Posterior vena cava (tissue), 2 donors: ENCODE data around the gene RIMBP2. TPM values are rescaled to one million over a fixed set of nuclear protein-coding genes. Genes with fewer than 3 reads are reported as not detected.

Source experiments
- DNase-seq: peaks from one replicate; pipeline ENCODE4 v3.0.0-alpha.2; 2020; ENCODE audit warnings: low spot score
- intact Hi-C, 2 donors: fragments of 100-400 bp; cut with DNase I; formaldehyde crosslinking; loops; one replicate each; pipeline versions ENCODE4 v1.14.1 to v1.14.2; 2022 to 2023
- total RNA-seq, 2 donors: library from RNA; stranded (reverse); fragmentation: NEBNext Ultra II Directional; extraction: Animal tissue kit (Norgen Biotek cat#: 25700); gene quantifications; one replicate each; pipeline ENCODE4 v1.2.1, GENCODE V29; 2021
- donor health status: DM: yes; HTN: yes; CAD: no.
- donor health status: DM: yes; HTN: yes; CAD: no.

RIMBP2 gene
- total RNA-seq, 2 donors from 2014 or later, result 1.3 to 1.7 TPM

DNA sequence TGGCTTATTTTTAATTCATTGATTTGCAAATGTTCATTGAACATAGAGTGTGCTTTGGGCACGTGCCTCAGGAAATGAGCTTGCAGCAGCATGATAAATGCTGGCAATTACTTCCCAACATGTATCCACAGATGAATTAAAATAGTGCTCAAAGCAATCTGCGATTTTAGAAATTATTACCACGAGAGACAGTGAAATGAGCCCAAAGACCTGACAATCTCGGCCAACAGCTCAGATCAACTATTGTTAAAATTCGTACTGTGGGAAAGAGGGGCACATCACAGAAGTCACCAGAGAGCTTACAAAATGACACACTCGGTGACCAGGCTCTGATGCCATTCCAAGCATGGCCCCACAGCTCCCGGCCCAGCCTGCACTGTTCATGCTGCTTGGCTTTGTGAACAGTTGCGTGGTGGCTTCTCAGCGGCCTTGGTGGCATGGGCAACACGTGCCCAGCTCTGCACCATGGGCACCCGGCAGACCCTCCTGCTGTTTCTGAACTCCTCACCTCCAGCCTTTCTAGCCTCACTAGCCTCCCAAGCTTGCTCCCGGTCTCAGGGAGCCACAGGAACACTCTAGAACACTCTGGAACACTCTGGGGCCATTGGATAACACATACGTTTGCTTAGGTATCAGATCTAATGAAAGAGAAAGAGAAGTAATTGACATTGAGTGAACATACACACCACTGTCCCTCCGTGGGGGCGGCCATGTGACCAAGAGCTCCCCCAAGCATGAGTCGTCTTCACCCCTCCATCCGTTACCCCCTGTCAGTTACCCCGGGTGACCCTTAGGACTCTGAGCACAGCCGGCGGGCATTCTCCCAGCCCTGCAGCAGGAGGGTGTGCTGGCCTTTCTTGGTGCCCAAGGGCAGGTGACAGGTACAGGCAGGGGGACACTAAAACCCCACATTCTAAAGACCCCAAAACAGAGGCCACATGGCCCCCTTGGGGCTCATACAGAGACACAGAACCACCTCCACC, 28.0 kb downstream of the RIMBP2 start:
- DNase-seq, result no peak
- intact Hi-C loops, result no loop called here

DNA sequence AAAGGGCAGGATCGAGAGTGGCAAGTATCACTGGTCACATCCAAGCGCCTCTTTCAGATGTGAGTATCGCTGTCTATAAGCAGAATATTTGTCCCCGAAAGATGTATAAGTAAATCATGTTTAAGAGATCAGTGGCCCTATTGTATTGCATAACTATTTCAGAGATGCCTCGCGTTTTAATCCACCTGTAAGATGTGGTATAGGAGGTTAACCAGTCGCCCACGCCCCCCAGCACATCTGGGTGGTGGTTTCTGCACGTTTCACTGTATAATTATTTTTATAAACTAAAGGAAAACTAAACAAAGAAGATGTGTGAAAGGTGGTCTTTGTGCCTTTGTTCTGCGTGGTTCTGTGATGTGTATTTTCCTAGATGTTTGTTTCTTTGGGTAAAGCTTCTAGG, 28.9 kb downstream of the RIMBP2 start:
- DNase-seq, result no peak
- intact Hi-C loops, result no loop called here

GRCh38 chr12:130686511-130686991, 29.5 kb downstream of the RIMBP2 start:
- no peak for DNase-seq
- intact Hi-C loops, result no loop called here

GRCh38 chr12:130685850-130686249, 30.2 kb downstream of the RIMBP2 start:
- DNase-seq, result no peak
- intact Hi-C loops, result no loop called here

GRCh38 chr12:130685250-130685787, 30.8 kb downstream of the RIMBP2 start:
- intact Hi-C loops, result no loop called here
- no peak for DNase-seq

GRCh38 chr12:130683811-130684210, 32.3 kb downstream of the RIMBP2 start:
- intact Hi-C loops, result loop anchor here in 1 of 2 donors (1.0 kb wide), 1 partner anchor 44 kb away; no protein-coding TSS in a partner anchor
- DNase-seq, result no peak

GRCh38 chr12:130683080-130683479, 33.0 kb downstream of the RIMBP2 start:
- DNase-seq, result no peak
- intact Hi-C loops, result loop anchor here in 1 of 2 donors (1.0 kb wide), 1 partner anchor 43 kb away; no protein-coding TSS in a partner anchor

DNA sequence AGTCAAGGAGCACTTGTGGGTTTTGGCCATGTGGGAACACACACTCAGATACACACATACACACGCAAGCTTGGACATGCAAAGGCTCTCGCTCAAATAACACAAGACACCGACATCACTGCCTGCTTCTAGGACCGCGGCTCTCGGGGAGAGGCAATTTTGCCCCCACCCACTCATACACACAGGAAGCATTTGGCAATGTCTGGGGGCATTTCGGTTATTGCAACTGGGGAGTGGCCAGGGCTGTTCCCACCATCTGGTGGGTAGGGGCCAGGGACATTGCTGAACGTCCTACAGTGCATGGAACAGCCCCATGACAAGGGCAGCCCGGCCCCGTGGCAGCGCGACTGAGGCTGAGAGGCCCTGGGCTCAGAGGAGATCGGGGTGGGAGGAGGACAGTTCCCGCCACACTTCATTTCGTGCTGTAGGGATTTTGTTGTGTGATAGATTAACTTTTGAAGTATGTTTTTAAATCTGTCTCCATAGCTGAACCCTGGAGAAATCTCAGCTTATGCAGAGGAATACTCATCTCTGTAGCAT, 35.6 kb downstream of the RIMBP2 start:
- intact Hi-C loops, result no loop called here
- peak; percentile 25 for DNase-seq

DNA sequence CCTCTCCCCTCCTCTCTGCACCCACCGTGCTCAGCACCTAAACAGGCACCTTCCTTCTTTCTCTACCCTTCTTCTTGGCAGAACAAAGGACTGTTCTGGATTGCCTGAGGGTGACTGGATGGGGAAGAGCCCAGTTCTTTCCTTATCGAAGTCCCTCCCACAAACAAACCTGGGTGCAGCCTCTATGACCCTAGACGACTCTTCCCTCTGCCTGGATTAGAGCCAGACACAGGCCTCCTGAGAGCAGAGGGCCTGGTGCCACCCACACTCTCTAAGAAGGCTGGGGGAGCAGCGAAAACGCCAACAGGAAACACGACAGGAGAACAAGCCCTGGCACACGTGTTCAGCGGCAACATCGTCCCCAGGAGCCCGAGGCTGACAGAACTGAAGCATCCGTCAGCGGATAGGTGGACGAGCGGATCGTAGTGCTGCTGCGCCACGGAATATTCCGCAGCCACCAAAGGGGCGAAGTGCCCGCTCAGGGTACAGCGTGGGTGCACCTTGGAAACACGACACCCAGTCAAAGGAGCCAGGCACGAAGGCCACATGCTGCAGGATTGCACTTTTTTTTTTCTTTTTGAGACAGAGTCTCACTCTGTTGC, 38.0 kb downstream of the RIMBP2 start:
- DNase-seq, result peak; percentile 56
- intact Hi-C loops, result no loop called here

DNA sequence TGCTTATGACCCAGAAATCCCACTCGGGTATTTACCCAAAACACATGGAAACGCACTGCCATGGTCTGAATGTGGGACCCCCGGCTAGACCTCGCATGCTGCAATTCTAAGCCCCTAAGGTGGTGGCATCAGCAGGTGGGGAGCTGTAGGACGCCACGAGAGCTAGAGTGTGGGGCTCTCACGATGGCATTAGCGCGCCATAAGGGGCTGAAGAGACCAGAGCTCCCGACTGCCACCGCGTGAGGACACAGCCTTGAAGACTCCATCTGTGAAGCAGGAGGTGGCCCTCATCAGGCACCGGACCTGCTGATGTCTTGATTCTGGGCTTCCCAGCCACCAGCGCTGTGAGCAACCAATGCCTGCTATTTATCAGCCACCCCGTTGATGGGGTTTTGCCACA, 40.3 kb downstream of the RIMBP2 start:
- DNase-seq, result peak; percentile 63
- intact Hi-C loops, result no loop called here

GRCh38 chr12:130675121-130675520, 41.0 kb downstream of the RIMBP2 start:
- peak; percentile 62 for DNase-seq
- intact Hi-C loops, result no loop called here

- DNase-seq, result peak; percentile 54
- intact Hi-C loops, result no loop called here
These were observed 41.4 kb downstream of the RIMBP2 start for GRCh38 chr12:130674676-130675075.

DNA sequence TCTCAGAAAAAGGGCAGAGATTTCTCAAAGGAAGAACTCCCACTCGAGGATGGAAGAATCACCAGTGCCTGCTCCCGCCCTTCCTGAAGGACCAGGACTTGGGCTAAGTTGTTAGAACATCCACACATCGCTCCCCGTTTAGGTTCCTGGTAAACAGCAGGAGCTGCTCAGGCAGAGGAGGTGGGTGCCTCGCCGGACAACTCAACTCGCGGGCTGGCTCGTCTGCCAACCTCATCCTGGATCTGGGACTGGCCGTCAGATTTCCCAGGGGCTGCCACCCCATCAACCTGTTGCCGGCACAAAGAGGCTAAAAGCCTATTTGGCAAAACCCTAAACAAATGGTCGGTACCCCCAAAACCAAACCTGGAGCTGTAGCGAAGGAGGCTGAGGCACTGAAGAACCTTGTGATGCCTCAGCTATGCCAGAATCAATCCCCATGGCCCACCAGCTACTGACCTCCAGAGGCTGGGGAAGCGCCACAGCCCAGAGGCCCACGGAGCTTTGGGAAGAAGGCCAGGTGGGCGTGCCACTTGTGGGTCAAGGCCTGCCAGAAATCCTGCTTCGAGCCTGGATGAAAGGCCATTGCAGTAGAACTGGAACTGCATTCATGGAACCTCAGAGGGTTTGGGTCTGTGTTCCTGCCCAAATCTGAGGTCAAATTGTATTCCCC, 42.9 kb downstream of the RIMBP2 start:
- intact Hi-C loops, result no loop called here

GRCh38 chr12:130672089-130672820, 43.8 kb downstream of the RIMBP2 start:
- DNase-seq, result peak; percentile 48
- intact Hi-C loops, result no loop called here

More for the DNA sequence above, 42.9 kb downstream of the RIMBP2 start:
- DNase-seq, result peak; percentile 60

GRCh38 chr12:130671556-130671955, 44.5 kb downstream of the RIMBP2 start:
- intact Hi-C loops, result no loop called here
- DNase-seq, result peak; percentile 1

DNA sequence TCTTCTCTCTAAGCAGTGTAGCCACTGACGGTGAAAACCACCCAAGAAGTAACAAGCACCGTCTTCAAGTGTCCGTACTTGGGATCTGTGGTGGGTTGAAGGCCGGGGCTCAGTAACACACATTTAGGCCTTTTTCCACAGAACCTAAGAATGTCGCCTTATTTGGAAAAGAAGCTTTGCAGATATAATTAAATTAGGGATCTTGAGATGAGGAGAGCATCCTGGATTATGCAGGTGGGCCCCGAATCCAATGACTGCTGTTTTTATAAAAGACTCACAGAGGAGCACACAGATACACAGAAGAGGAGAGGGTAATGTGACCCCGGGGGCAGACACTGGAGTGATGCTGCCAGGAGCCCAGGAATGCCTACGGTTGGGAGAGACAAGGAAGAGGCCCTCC, 46.3 kb downstream of the RIMBP2 start:
- intact Hi-C loops, result loop anchor here in 1 of 2 donors (10.0 kb wide), 1 partner anchor 1965 kb away; no protein-coding TSS in a partner anchor
- peak; percentile 41 for DNase-seq

DNA sequence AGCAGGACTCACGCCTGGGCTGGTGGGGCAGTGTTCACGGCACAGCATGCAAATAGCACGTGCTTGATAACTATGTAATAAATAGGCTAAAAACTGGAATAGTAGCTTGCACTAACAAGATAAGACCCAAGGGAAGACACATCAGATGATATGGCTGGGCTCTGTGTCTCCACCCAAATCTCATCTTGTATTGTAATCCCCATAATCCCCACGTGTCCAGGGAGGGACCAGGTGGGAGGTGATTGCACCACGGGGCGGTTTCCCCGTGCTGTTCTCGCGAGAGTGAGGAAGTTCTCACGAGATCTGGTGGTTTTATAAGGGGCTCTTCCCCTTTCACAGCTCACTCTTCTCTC, 46.9 kb downstream of the RIMBP2 start:
- DNase-seq, result peak; percentile 16
- intact Hi-C loops, result loop anchor here in 1 of 2 donors (10.0 kb wide), 1 partner anchor 1966 kb away; no protein-coding TSS in a partner anchor
